ENCODE measurements around the gene ARPC3. TPM values are rescaled to one million over a fixed set of nuclear protein-coding genes. Genes with fewer than 3 reads are reported as not detected.

ARPC3 gene
- total RNA-seq = 249 and 353 TPM in 2 replicates

GRCh38 chr12:110449799-110450497 lies at the start of gene ARPC3:
Gene ARPC3, minus strand, starts transcription at chr12:110450337. Its CDS starts 77 bp downstream, at chr12:110450260.

GRCh38 chr12:110468214-110469048 lies 18.3 kb upstream of the ARPC3 start, which contains the start of the genes FAM216A and GPN3:
Gene FAM216A, plus strand, starts transcription at chr12:110468845. Its CDS starts 31 bp downstream, at chr12:110468876.
Gene GPN3, minus strand, starts transcription at chr12:110468257. Its CDS starts 54 bp downstream, at chr12:110468203.

GRCh38 chr12:110403146-110403975 lies 46.8 kb downstream of the ARPC3 start, which contains the start of gene ANAPC7:
Gene ANAPC7, minus strand, starts transcription at chr12:110403708. Its CDS starts 81 bp downstream, at chr12:110403627.

Other genes starting within 250 kb of the ARPC3 start
- gene ATP2A2, start 169.1 kb downstream of the ARPC3 start, total RNA-seq = 140 and 144 TPM in 2 replicates
- 40.0 and 56.6 TPM in 2 replicates for gene ANAPC7, start 46.6 kb downstream of the ARPC3 start, total RNA-seq
- gene GPN3, start 17.9 kb upstream of the ARPC3 start, total RNA-seq = 12.7 and 24.0 TPM in 2 replicates
- 10.3 and 12.4 TPM in 2 replicates for gene FAM216A, start 18.5 kb upstream of the ARPC3 start, total RNA-seq
- gene VPS29, start 51.8 kb upstream of the ARPC3 start, total RNA-seq = 55.1 and 110 TPM in 2 replicates
- gene RAD9B, start 52.0 kb upstream of the ARPC3 start, total RNA-seq = 0.29 and 0.83 TPM in 2 replicates
- 7.1 and 7.3 TPM in 2 replicates for gene PPTC7, start 133.0 kb upstream of the ARPC3 start, total RNA-seq
- gene TCTN1, start 163.8 kb upstream of the ARPC3 start, total RNA-seq = 29.1 and 37.7 TPM in 2 replicates
- 4.1 and 10.1 TPM in 2 replicates for gene HVCN1, start 238.8 kb upstream of the ARPC3 start, total RNA-seq